Activated CD8-positive, alpha-beta memory T cell treated with anti-CD3 and anti-CD28 coated beads, Interleukin-2, amount 50 U/mL, for 1 hour (primary cell): ENCODE data around the gene DMD.

Experiments
- DNase-seq: peaks from one replicate; pipeline ENCODE4 v3.0.0-alpha.2; 2020; ENCODE audit errors: extremely low read depth

The DMD gene

GRCh38 chrX:32489125-32489524, 722.2 kb downstream of the DMD start:
- no peak for DNase-seq

GRCh38 chrX:32483534-32484136, 727.7 kb downstream of the DMD start:
- no peak for DNase-seq

- DNase-seq: no peak
These were observed 731.3 kb downstream of the DMD start for GRCh38 chrX:32480019-32480418.

- no peak for DNase-seq
These were observed 739.0 kb downstream of the DMD start for GRCh38 chrX:32472364-32472763.

GRCh38 chrX:32455704-32456103, 755.6 kb downstream of the DMD start:
- no peak for DNase-seq

- no peak for DNase-seq
These were observed 759.2 kb downstream of the DMD start for GRCh38 chrX:32451954-32452695.

- DNase-seq: no peak
These were observed 762.4 kb downstream of the DMD start for GRCh38 chrX:32448945-32449344.

- no peak for DNase-seq
These were observed 763.0 kb downstream of the DMD start for GRCh38 chrX:32448320-32448719.

- DNase-seq: no peak
These were observed 763.7 kb downstream of the DMD start for GRCh38 chrX:32447640-32448039.

- no peak for DNase-seq
These were observed 767.5 kb downstream of the DMD start for GRCh38 chrX:32443841-32444240.

GRCh38 chrX:32421266-32421665, 790.1 kb downstream of the DMD start:
- no peak for DNase-seq

GRCh38 chrX:32408389-32408788, 803.0 kb downstream of the DMD start:
- no peak for DNase-seq

GRCh38 chrX:32397562-32398216, 813.7 kb downstream of the DMD start:
- DNase-seq: no peak

- no peak for DNase-seq
These were observed 815.5 kb downstream of the DMD start for GRCh38 chrX:32395878-32396277.

GRCh38 chrX:32392655-32393054, 818.7 kb downstream of the DMD start:
- no peak for DNase-seq

- DNase-seq: no peak
These were observed 840.7 kb downstream of the DMD start for GRCh38 chrX:32370456-32371205.

GRCh38 chrX:32293962-32294700, 917.2 kb downstream of the DMD start:
- DNase-seq: no peak

- no peak for DNase-seq
These were observed 922.0 kb downstream of the DMD start for GRCh38 chrX:32289356-32289755.

GRCh38 chrX:32281853-32282252, 929.5 kb downstream of the DMD start:
- DNase-seq: no peak

- no peak for DNase-seq
These were observed 930.4 kb downstream of the DMD start for GRCh38 chrX:32280921-32281320.

GRCh38 chrX:32280489-32280888, 930.9 kb downstream of the DMD start:
- no peak for DNase-seq

- DNase-seq: no peak
These were observed 935.2 kb downstream of the DMD start for GRCh38 chrX:32276153-32276552.
